Ecto neural progenitor cell (in vitro differentiated cells): ENCODE data around the gene CCR7.

Experiments used
- DNase-seq: peaks from one replicate; pipeline ENCODE4 v3.0.0-alpha.2; 2018; ENCODE audit warnings: low spot score

The CCR7 gene

GRCh38 chr17:40515491-40516041, 49.7 kb downstream of the CCR7 start:
- no peak for DNase-seq

DNA sequence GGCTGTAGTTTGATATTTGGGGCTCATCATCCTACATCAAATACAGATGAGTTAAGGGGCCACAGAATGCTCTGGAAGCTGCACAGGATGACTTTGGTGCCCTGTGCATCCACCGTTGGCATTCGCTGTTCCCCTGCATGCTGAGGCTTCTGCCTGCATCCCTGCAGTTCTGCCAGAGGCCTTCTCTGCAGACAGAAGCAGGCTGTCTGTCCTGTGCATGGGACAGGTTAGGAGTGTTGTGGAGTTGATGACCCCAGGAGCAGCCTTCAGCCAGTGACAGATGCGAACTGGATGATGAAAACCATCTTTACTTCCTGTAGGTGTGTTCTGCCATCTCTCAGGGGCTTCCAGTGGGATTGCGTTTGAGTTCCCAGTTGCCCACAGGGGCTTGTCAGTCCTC, 50.3 kb downstream of the CCR7 start:
- no peak for DNase-seq

GRCh38 chr17:40514013-40514875, 51.0 kb downstream of the CCR7 start:
- DNase-seq: no peak

DNA sequence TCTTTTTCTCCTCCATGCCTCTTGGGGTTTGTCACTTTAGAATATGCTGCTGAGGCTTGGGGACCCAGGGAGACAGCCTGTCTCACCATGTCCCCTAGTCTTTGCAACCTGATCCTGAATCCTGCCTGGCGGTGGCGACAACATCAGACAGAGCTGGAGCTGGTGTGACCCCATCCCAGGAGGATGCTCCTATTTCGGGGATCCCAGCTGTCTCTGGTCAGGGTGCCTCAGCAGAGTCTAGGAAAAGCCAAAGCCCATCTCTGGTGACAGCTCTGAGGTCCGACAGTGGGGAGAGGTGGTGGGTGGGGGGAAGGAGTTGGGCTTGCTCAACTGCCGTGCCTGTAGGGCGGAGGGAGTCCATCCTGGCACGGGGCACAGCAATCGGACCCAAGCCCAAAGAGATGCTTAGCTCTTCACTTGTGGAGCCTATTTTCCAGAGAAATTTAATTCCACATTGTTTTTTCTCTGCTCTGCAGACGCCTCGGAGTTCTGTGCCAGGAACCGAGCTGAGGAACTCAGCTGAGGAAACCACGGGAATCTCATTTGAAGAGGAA, 53.5 kb downstream of the CCR7 start:
- no peak for DNase-seq

GRCh38 chr17:40511136-40511535, 54.1 kb downstream of the CCR7 start:
- no peak for DNase-seq

- no peak for DNase-seq
Observed at GRCh38 chr17:40510328-40510648, 55.0 kb downstream of the CCR7 start.

DNA sequence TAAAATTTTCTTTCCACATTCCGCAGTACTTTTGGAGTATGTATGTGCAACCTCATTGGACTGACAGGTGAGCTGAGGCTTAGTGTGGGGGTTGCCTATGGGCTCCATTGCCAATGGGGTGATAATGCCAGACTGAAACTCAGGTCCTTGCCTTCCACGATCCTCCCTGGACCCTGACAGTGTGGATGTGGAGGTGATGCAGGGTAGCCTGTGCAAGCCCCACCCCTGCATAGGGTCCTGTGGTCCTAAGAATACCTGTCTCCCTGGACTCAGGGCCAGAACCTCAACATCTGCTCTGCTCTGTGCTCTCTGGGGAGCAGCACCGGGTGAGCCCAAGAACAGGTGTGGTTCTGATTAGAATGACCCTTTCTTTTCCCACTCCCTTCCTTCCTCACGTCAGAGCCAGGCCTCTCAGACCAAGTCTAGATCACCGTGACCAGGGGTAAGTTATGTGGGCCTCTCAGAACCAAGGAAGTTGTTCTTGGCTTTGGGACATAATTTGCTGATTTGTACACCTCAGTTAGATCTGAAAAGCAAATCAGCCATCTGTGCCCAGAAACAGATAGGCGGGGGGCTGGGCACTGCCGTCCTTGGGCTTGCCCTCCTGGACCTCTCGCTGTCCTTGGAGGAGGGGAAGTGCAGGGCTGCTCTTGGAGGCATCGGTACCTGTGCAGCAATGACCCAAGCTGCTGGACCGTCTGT, 55.5 kb downstream of the CCR7 start:
- no peak for DNase-seq

DNA sequence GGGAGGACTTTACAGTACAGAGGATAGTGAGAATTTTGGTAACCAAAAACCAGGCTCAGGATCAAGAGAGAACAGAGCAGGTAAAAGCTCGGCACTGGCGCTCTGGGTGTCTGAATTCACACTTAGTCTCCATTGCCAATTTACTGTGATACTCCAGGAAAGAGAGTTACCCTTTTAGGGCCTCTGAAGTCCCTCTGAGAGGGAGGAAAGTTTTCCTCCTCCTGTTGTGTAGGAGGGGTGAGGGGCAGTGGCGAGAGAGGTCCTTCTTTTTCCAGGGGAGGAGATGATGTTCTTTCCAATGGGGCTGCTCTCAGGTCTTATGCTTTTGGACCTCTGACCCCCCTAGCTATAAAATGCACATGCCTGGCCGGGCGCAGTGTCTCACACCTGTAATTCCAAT, 58.5 kb downstream of the CCR7 start:
- no peak for DNase-seq
